ENCODE data around the gene UTY. TPM values are rescaled to one million over a fixed set of nuclear protein-coding genes. Genes with fewer than 3 reads are reported as not detected.

Gene UTY
- total and polyA plus RNA-seq, 9 of the 15 experiments (the other 6 are each of a cell fraction or from before 2014, with no cell fraction given): 0.09 TPM; not detected in 8

GRCh38 chrY:13363641-13364040, 116.2 kb downstream of the UTY start:
- Histone ChIP-seq H4K20me1 (replicated peaks; ENCODE audit: control insufficient read depth, insufficient read depth, low read length) (no peaks in the 10 kb centered on the region), H3K4me2 (ENCODE audit: insufficient read depth, low read length) (no peak overlapping the region), H2AFZ (ENCODE audit: low read depth, low read length) (no peak overlapping the region), H3K36me3 (ENCODE audit: control insufficient read depth, insufficient read depth, low read length) (no peaks in the 10 kb centered on the region), H3K9me1 (ENCODE audit: control insufficient read depth, insufficient read depth, low read length) (no peaks in the 10 kb centered on the region), H3K4me1 (replicated peaks in 1 of 2; ENCODE audit: control insufficient read depth in 2 of 2, insufficient read depth in 2 of 2, low read length in 2 of 2) (no peaks in the 10 kb centered on the region), H3K9ac (ENCODE audit: insufficient read depth in 1 of 2, low read depth in 2 of 2, low read length in 2 of 2) (no peak overlapping the region), H3K4me3 (no peak overlapping the region), H3K79me2 (ENCODE audit: control insufficient read depth, insufficient read depth, low read length) (no peaks in the 10 kb centered on the region), H3K9me3 (replicated peaks; ENCODE audit: control insufficient read depth, insufficient read depth, low read depth, low read length) (no peaks in the 10 kb centered on the region), H3K27ac (ENCODE audit: extremely low read depth, low read depth, low read length) (no peak overlapping the region), H3K27me3 (ENCODE audit: control insufficient read depth in 2 of 2, insufficient read depth in 2 of 2, low read length in 2 of 2) (no peaks in the 10 kb centered on the region)
- DNase-seq (ENCODE audit: extremely low read depth in 1 of 4, low spot score in 3 of 4): no peak
- no peak for FAIRE-seq
- CTCF ChIA-PET (ENCODE audit: low intra/inter-chr PET ratio): no interaction called here
- BruUV-seq (replicated peaks): no TSS peak
- no peak for ATAC-seq
- no CpG with 5 or more reads among the region's 2 CpGs for WGBS (ENCODE audit: insufficient coverage, low coverage, missing lambda C conversion rate)
- intact Hi-C loops (cut with micrococcal nuclease) (no loop called here), in situ Hi-C loops (cut with MboI) (no loop called here)
- POLR2A ChIA-PET: no interaction called here
- no peak for TF ChIP-seq POLR3A (IDR thresholded peaks at IDR 0.05; ENCODE audit: borderline replicate concordance, extremely low read depth, insufficient read depth, insufficient read length)
- TF ChIP-seq HIVEP1 (CRISPR knock-in tag; IDR thresholded peaks at IDR 0.05): no peak
- TF ChIP-seq KDM5B (IDR thresholded peaks at IDR 0.05; ENCODE audit: insufficient replicate concordance, low read depth, low read length): no peak
- TF ChIP-seq PRDM10 (IDR thresholded peaks at IDR 0.05; ENCODE audit: partially characterized antibody): no peak
- TF ChIP-seq NCOA4 (IDR thresholded peaks at IDR 0.05; ENCODE audit: partially characterized antibody): no peak
- no peak for TF ChIP-seq CBFB (CRISPR knock-in tag; IDR thresholded peaks at IDR 0.05)
- no peak for TF ChIP-seq ELF4 (CRISPR knock-in tag; IDR thresholded peaks at IDR 0.05)
- TF ChIP-seq FIP1L1 (IDR thresholded peaks at IDR 0.05; ENCODE audit: low read depth, low read length, poor library complexity, severe bottlenecking): no peak
- TF ChIP-seq ZNF311 (CRISPR knock-in tag; IDR thresholded peaks at IDR 0.05): no peak
- no peak for TF ChIP-seq HEY1 (CRISPR knock-in tag; IDR thresholded peaks at IDR 0.05; ENCODE audit: borderline replicate concordance)
- no peak for TF ChIP-seq ZNF124 (CRISPR knock-in tag; IDR thresholded peaks at IDR 0.05)
- TF ChIP-seq XRCC4 (IDR thresholded peaks at IDR 0.05; ENCODE audit: extremely low read depth, insufficient read depth, insufficient read length): no peak
- no peak for TF ChIP-seq THRA (IDR thresholded peaks at IDR 0.05)
- TF ChIP-seq NELFE (IDR thresholded peaks at IDR 0.05; ENCODE audit: insufficient read depth, insufficient read length): no peak
- TF ChIP-seq RBM17 (IDR thresholded peaks at IDR 0.05; ENCODE audit: borderline replicate concordance, low read depth, low read length): no peak
- TF ChIP-seq USF2 (CRISPR knock-in tag; IDR thresholded peaks at IDR 0.05): no peak
- no peak for TF ChIP-seq KLF10 (CRISPR knock-in tag; IDR thresholded peaks at IDR 0.05)
